ENCODE data around the gene CBFA2T3. TPM values are rescaled to one million over a fixed set of nuclear protein-coding genes. Genes with fewer than 3 reads are reported as not detected.

Gene CBFA2T3
- polyA plus RNA-seq, 1 experiment, result not detected

GRCh38 chr16:88962478-88963152 lies 14.4 kb downstream of the CBFA2T3 start:
- no peak for DNase-seq (ENCODE audit: low read depth)
- H3K36me3 ChIP-seq (ENCODE audit: control insufficient read depth, insufficient read depth, low read length), result no peaks in the 10 kb centered on the region
- H3K27me3 ChIP-seq (ENCODE audit: control insufficient read depth, insufficient read depth, low read length), result peaks cover 4% of the 10 kb centered on the region
- H3K4me3 ChIP-seq (ENCODE audit: low read depth, low read length), result no peak overlapping the region
- ChIA-PET CTCF (no interaction called here), POLR2A (no interaction called here)
- TF ChIP-seq CTCF (IDR thresholded peaks at IDR 0.05; ENCODE audit: insufficient read depth, low read depth, low read length), result no peak

GRCh38 chr16:88961011-88961410 lies 16.0 kb downstream of the CBFA2T3 start:
- H3K4me3 ChIP-seq (ENCODE audit: low read depth, low read length), result no peak overlapping the region
- H3K36me3 ChIP-seq (ENCODE audit: control insufficient read depth, insufficient read depth, low read length), result no peaks in the 10 kb centered on the region
- TF ChIP-seq CTCF (IDR thresholded peaks at IDR 0.05; ENCODE audit: insufficient read depth, low read depth, low read length), result no peak
- ChIA-PET CTCF (no interaction called here), POLR2A (no interaction called here)
- peaks cover 6% of the 10 kb centered on the region for H3K27me3 ChIP-seq (ENCODE audit: control insufficient read depth, insufficient read depth, low read length)
- DNase-seq (ENCODE audit: low read depth), result no peak

- ChIA-PET POLR2A (no interaction called here), CTCF (no interaction called here)
- DNase-seq (ENCODE audit: low read depth), result no peak
- no peak overlapping the region for H3K4me3 ChIP-seq (ENCODE audit: low read depth, low read length)
- H3K36me3 ChIP-seq (ENCODE audit: control insufficient read depth, insufficient read depth, low read length), result no peaks in the 10 kb centered on the region
- TF ChIP-seq CTCF (IDR thresholded peaks at IDR 0.05; ENCODE audit: insufficient read depth, low read depth, low read length), result no peak
- peaks cover 6% of the 10 kb centered on the region for H3K27me3 ChIP-seq (ENCODE audit: control insufficient read depth, insufficient read depth, low read length)
Measured at GRCh38 chr16:88960516-88960915, 16.5 kb downstream of the CBFA2T3 start.

GRCh38 chr16:88959022-88959421 lies 18.0 kb downstream of the CBFA2T3 start:
- no peaks in the 10 kb centered on the region for H3K36me3 ChIP-seq (ENCODE audit: control insufficient read depth, insufficient read depth, low read length)
- H3K27me3 ChIP-seq (ENCODE audit: control insufficient read depth, insufficient read depth, low read length), result peaks cover 4% of the 10 kb centered on the region
- DNase-seq (ENCODE audit: low read depth), result no peak
- ChIA-PET CTCF (no interaction called here), POLR2A (no interaction called here)
- H3K4me3 ChIP-seq (ENCODE audit: low read depth, low read length), result no peak overlapping the region
- TF ChIP-seq CTCF (IDR thresholded peaks at IDR 0.05; ENCODE audit: insufficient read depth, low read depth, low read length), result no peak

- no peaks in the 10 kb centered on the region for H3K36me3 ChIP-seq (ENCODE audit: control insufficient read depth, insufficient read depth, low read length)
- CTCF ChIA-PET, result interaction anchor here (0.6 kb wide), 1 partner anchor 1229 kb away, joined by 3 read pairs; no protein-coding TSS in a partner anchor
- TF ChIP-seq CTCF (IDR thresholded peaks at IDR 0.05; ENCODE audit: insufficient read depth, low read depth, low read length), result no peak
- peaks cover 7% of the 10 kb centered on the region for H3K27me3 ChIP-seq (ENCODE audit: control insufficient read depth, insufficient read depth, low read length)
- POLR2A ChIA-PET, result no interaction called here
- DNase-seq (ENCODE audit: low read depth), result no peak
- H3K4me3 ChIP-seq (ENCODE audit: low read depth, low read length), result no peak overlapping the region
Measured at GRCh38 chr16:88957887-88958577, 19.0 kb downstream of the CBFA2T3 start.

Data from BJ (cell line).